ENCODE data around the gene SPATS1. TPM values are rescaled to one million over a fixed set of nuclear protein-coding genes. Genes with fewer than 3 reads are reported as not detected.
A peak's percentile ranks its signal among the peaks of the same experiment; 100 is the strongest.

The SPATS1 gene
- total RNA-seq, 1 experiment from 2014 or later = not detected

GRCh38 chr6:44338228-44339122 is 4.0 kb upstream of the SPATS1 start:
- no peak overlapping the region for H3K27ac ChIP-seq (ENCODE audit: low read length)
- ATAC-seq (peak; percentile 85), DNase-seq (ENCODE audit: low read depth, low spot score) (peak; percentile 66)
- H3K9me3 ChIP-seq (ENCODE audit: control insufficient read depth, insufficient read depth, low read depth, low read length) = no peaks in the 10 kb centered on the region
- POLR2A ChIA-PET = no interaction called here
- CTCF ChIA-PET = interaction anchor here (0.6 to 3.1 kb wide), 3 partner anchors 57 to 242 kb away, joined by 3 to 18 read pairs (median 3); no protein-coding TSS in a partner anchor
- no peaks in the 10 kb centered on the region for H3K36me3 ChIP-seq (ENCODE audit: control insufficient read depth, insufficient read depth, low read length)
- H3K4me3 ChIP-seq (ENCODE audit: low read depth in 2 of 2, low read length in 2 of 2) = no peak overlapping the region
- no TSS peak for BruUV-seq (replicated peaks)
- H3K27me3 ChIP-seq (ENCODE audit: control insufficient read depth, insufficient read depth, low read length) = no peaks in the 10 kb centered on the region; the same call in none of the 2 replicates
- TF ChIP-seq POLR2AphosphoS5 (IDR thresholded peaks at IDR 0.05; ENCODE audit: low read depth, low read length) (no peak), SIN3A (IDR thresholded peaks at IDR 0.05; ENCODE audit: borderline replicate concordance, insufficient read depth, low read depth, low read length) (no peak), TCF7L2 (IDR thresholded peaks at IDR 0.05; ENCODE audit: low read depth, low read length) (no peak), CTCF (IDR thresholded peaks at IDR 0.05) (peak; percentile 87), REST (IDR thresholded peaks at IDR 0.05; ENCODE audit: insufficient read depth in 1 of 2, low read depth in 2 of 2, low read length in 1 of 2) (no peak)
- peaks cover 6% of the 10 kb centered on the region; the same call in 1 of the 2 replicates for H3K4me1 ChIP-seq (ENCODE audit: control insufficient read depth, insufficient read depth, low read length)
- intact Hi-C loops (cut with micrococcal nuclease; ENCODE audit: unreplicated experiment) = loop anchor here (1.0 to 5.0 kb wide), 3 partner anchors 51 to 241 kb away; no protein-coding TSS in a partner anchor
- in situ Hi-C loops (cut with HindIII; ENCODE audit: low pct_unique_long_range_greater_than_20kb, low sequenced_read_pairs) = no loop called here

GRCh38 chr6:44339301-44339700 is 3.1 kb upstream of the SPATS1 start:
- intact Hi-C loops (cut with micrococcal nuclease; ENCODE audit: unreplicated experiment) (loop anchor here (5.0 kb wide), 2 partner anchors 52 to 242 kb away; no protein-coding TSS in a partner anchor), in situ Hi-C loops (cut with HindIII; ENCODE audit: low pct_unique_long_range_greater_than_20kb, low sequenced_read_pairs) (no loop called here)
- TF ChIP-seq REST (IDR thresholded peaks at IDR 0.05; ENCODE audit: insufficient read depth in 1 of 2, low read depth in 2 of 2, low read length in 1 of 2) = no peak
- TF ChIP-seq SIN3A (IDR thresholded peaks at IDR 0.05; ENCODE audit: borderline replicate concordance, insufficient read depth, low read depth, low read length) = no peak
- TF ChIP-seq TCF7L2 (IDR thresholded peaks at IDR 0.05; ENCODE audit: low read depth, low read length) = no peak
- TF ChIP-seq CTCF (IDR thresholded peaks at IDR 0.05) = no peak
- TF ChIP-seq POLR2AphosphoS5 (IDR thresholded peaks at IDR 0.05; ENCODE audit: low read depth, low read length) = no peak
- Histone ChIP-seq H3K4me1 (ENCODE audit: control insufficient read depth, insufficient read depth, low read length) (peaks cover 6% of the 10 kb centered on the region; the same call in 1 of the 2 replicates), H3K27ac (ENCODE audit: low read length) (no peak overlapping the region), H3K27me3 (ENCODE audit: control insufficient read depth, insufficient read depth, low read length) (no peaks in the 10 kb centered on the region; the same call in none of the 2 replicates), H3K9me3 (ENCODE audit: control insufficient read depth, insufficient read depth, low read depth, low read length) (no peaks in the 10 kb centered on the region), H3K36me3 (ENCODE audit: control insufficient read depth, insufficient read depth, low read length) (no peaks in the 10 kb centered on the region), H3K4me3 (ENCODE audit: low read depth in 2 of 2, low read length in 2 of 2) (no peak overlapping the region)
- POLR2A ChIA-PET = no interaction called here
- CTCF ChIA-PET = interaction anchor here (0.6 to 0.7 kb wide), 2 partner anchors 58 to 68 kb away, joined by 3 read pairs; no protein-coding TSS in a partner anchor
- no TSS peak for BruUV-seq (replicated peaks)
- DNase-seq (ENCODE audit: low read depth, low spot score) (no peak), ATAC-seq (no peak)

Data from Panc1 (cell line).